Smooth muscle cell (in vitro differentiated cells): Measurements from ENCODE around the gene CACNA1C. TPM values are rescaled to one million over a fixed set of nuclear protein-coding genes. Genes with fewer than 3 reads are reported as not detected.
A peak's percentile ranks its signal among the peaks of the same experiment; 100 is the strongest.

Experiments used
- DNase-seq: peaks from one replicate; lab custom pipeline; 2025; ENCODE audit not compliant: unreplicated experiment; lab: John Stamatoyannopoulos, UW
- H2AFZ ChIP-seq: fragments of 200-600 bp; sonication (generic); 2 replicates; pipeline ENCODE4 v1.6.0; 2016; ENCODE audit warnings: antibody characterized with exemption, low read depth, mild to moderate bottlenecking
- H3F3A ChIP-seq: fragments of 200-600 bp; sonication (generic); 2 replicates; pipeline ENCODE4 v1.6.0; 2017; ENCODE audit warnings: antibody characterized with exemption, low read depth
- H3K27ac ChIP-seq: fragments of 200-600 bp; sonication (generic); 2 replicates; pipeline ENCODE4 v1.5.1; 2016; ENCODE audit warnings: low read depth, mild to moderate bottlenecking
- H3K27me3 ChIP-seq: fragments of 200-600 bp; sonication (generic); 2 replicates; pipeline ENCODE4 v1.6.1; 2016; ENCODE audit warnings: low read depth, mild to moderate bottlenecking
- H3K36me3 ChIP-seq: fragments of 200-600 bp; sonication (generic); 2 replicates; pipeline ENCODE4 v1.5.1; 2016; ENCODE audit warnings: low read depth
- H3K4me1 ChIP-seq: fragments of 200-600 bp; sonication (generic); 2 replicates; pipeline ENCODE4 v1.5.1; 2016; ENCODE audit warnings: low read depth
- H3K4me2 ChIP-seq: fragments of 200-600 bp; sonication (generic); 2 replicates; pipeline ENCODE4 v1.6.0; 2016; ENCODE audit warnings: mild to moderate bottlenecking
- H3K4me3 ChIP-seq: fragments of 200-600 bp; sonication (generic); 2 replicates; pipeline ENCODE4 v1.5.1; 2016; ENCODE audit warnings: mild to moderate bottlenecking
- H3K79me2 ChIP-seq: fragments of 200-600 bp; sonication (generic); 2 replicates; pipeline ENCODE4 v1.6.0; 2016; ENCODE audit warnings: low read depth, mild to moderate bottlenecking
- H3K9ac ChIP-seq: fragments of 200-600 bp; sonication (generic); 2 replicates; pipeline ENCODE4 v1.6.0; 2016; ENCODE audit warnings: low read depth
- H3K9me3 ChIP-seq: fragments of 200-600 bp; sonication (generic); replicated peaks from 2 replicates; pipeline ENCODE4 v1.5.1; 2016; ENCODE audit warnings: low read depth
- H4K20me1 ChIP-seq: fragments of 200-600 bp; sonication (generic); 2 replicates; pipeline ENCODE4 v1.6.0; 2016; ENCODE audit warnings: low read depth
- CTCF ChIP-seq: fragments of 200-600 bp; sonication (generic); IDR thresholded peaks from 2 replicates; pipeline ENCODE4 v1.5.1; 2017; ENCODE audit warnings: borderline replicate concordance, mild to moderate bottlenecking, antibody characterized with exemption; ENCODE audit not compliant: insufficient read depth, poor library complexity, severe bottlenecking
- WGBS: methylation state at CpG from one replicate; pipeline ENCODE4 v1.1.7; 2016; ENCODE audit warnings: low lambda C conversion rate; 5-methylcytosine and 5-hydroxymethylcytosine counted together
- polyA plus RNA-seq: library from polyadenylated mRNA; unstranded; fragments of >200 nt; fragmentation: Nextera tagmentation; extraction: Ambion mirVana; gene quantifications from 2 replicates; pipeline ENCODE4 v1.2.1, GENCODE V29; 2016
- total RNA-seq: library from RNA; depleted of rRNA; stranded (reverse); fragments of >200 nt; gene quantifications from 2 replicates; pipeline ENCODE4 v1.2.3, GENCODE V29; 2014

CACNA1C gene
- total and polyA plus RNA-seq, 2 experiments from 2014 or later = 1.6 to 4.5 TPM

- TF ChIP-seq CTCF = no peak
Measured at GRCh38 chr12:2360630-2361170, 307.9 kb downstream of the CACNA1C start.

GRCh38 chr12:2363836-2364609 lies 311.2 kb downstream of the CACNA1C start:
- H3F3A ChIP-seq = peaks cover 7% of the 10 kb centered on the region
- H3K4me2 ChIP-seq = no peak overlapping the region
- H3K4me1 ChIP-seq = peaks cover 12% of the 10 kb centered on the region
- H2AFZ ChIP-seq = no peak overlapping the region
- 81% methylated on average over 11 of the region's 11 CpGs for WGBS
- no peaks in the 10 kb centered on the region for H3K9me3 ChIP-seq
- peak overlapping the region; percentile 39 for H3K27ac ChIP-seq
- no peaks in the 10 kb centered on the region for H3K79me2 ChIP-seq
- no peak overlapping the region for H3K9ac ChIP-seq
- no peaks in the 10 kb centered on the region for H3K36me3 ChIP-seq
- no peaks in the 10 kb centered on the region for H4K20me1 ChIP-seq
- TF ChIP-seq CTCF = no peak
- DNase-seq = no peak
- H3K4me3 ChIP-seq = no peak overlapping the region
- H3K27me3 ChIP-seq = no peaks in the 10 kb centered on the region

More at GRCh38 chr12:2360630-2361170, 307.9 kb downstream of the CACNA1C start:
- no peak overlapping the region for H3K4me3 ChIP-seq
- H3K27ac ChIP-seq = no peak overlapping the region
- H3K9ac ChIP-seq = no peak overlapping the region
- H3F3A ChIP-seq = peaks cover 11% of the 10 kb centered on the region
- DNase-seq = no peak
- H3K79me2 ChIP-seq = no peaks in the 10 kb centered on the region
- no peaks in the 10 kb centered on the region for H3K27me3 ChIP-seq
- H4K20me1 ChIP-seq = no peaks in the 10 kb centered on the region
- peaks cover 19% of the 10 kb centered on the region for H3K4me1 ChIP-seq
- no peaks in the 10 kb centered on the region for H3K36me3 ChIP-seq
- no peaks in the 10 kb centered on the region for H3K9me3 ChIP-seq
- WGBS = 92% methylated on average over 11 of the region's 11 CpGs
- no peak overlapping the region for H3K4me2 ChIP-seq
- no peak overlapping the region for H2AFZ ChIP-seq

- Histone ChIP-seq H3K36me3 (no peaks in the 10 kb centered on the region), H3K9me3 (no peaks in the 10 kb centered on the region), H3K27me3 (no peaks in the 10 kb centered on the region), H2AFZ (no peak overlapping the region), H3K4me2 (no peak overlapping the region), H3K4me1 (peaks cover 8% of the 10 kb centered on the region), H3K9ac (no peak overlapping the region), H4K20me1 (no peaks in the 10 kb centered on the region), H3K27ac (peak overlapping the region; percentile 39), H3K4me3 (no peak overlapping the region), H3F3A (peaks cover under 1% of the 10 kb centered on the region), H3K79me2 (no peaks in the 10 kb centered on the region)
- WGBS = 73% methylated on average over 9 of the region's 9 CpGs
- TF ChIP-seq CTCF = no peak
- no peak for DNase-seq
Measured at GRCh38 chr12:2364631-2365051, 311.9 kb downstream of the CACNA1C start.

GRCh38 chr12:2366711-2367110 lies 313.9 kb downstream of the CACNA1C start:
- no peak for DNase-seq
- Histone ChIP-seq H3K4me3 (no peak overlapping the region), H3K27me3 (no peaks in the 10 kb centered on the region), H3K79me2 (no peaks in the 10 kb centered on the region), H3K36me3 (no peaks in the 10 kb centered on the region), H3K9me3 (no peaks in the 10 kb centered on the region), H2AFZ (no peak overlapping the region), H3K4me1 (peaks cover 8% of the 10 kb centered on the region), H3K4me2 (no peak overlapping the region), H3F3A (no peaks in the 10 kb centered on the region), H4K20me1 (no peaks in the 10 kb centered on the region), H3K9ac (no peak overlapping the region), H3K27ac (no peak overlapping the region)
- WGBS = 66% methylated on average over 3 of the region's 3 CpGs
- no peak for TF ChIP-seq CTCF
